ENCODE data around the gene DNAI2. TPM values are rescaled to one million over a fixed set of nuclear protein-coding genes. Genes with fewer than 3 reads are reported as not detected.
A peak's percentile ranks its signal among the peaks of the same experiment; 100 is the strongest.
"Not testable (repeated sequence)": the region's sequence is repeated elsewhere in the genome, so short reads cannot be mapped to it uniquely, and the experiment has no call there.

DNAI2 gene
- total and polyA plus RNA-seq, 4 donors, result 0.69 to 7.4 (median 5.9) TPM

DNA sequence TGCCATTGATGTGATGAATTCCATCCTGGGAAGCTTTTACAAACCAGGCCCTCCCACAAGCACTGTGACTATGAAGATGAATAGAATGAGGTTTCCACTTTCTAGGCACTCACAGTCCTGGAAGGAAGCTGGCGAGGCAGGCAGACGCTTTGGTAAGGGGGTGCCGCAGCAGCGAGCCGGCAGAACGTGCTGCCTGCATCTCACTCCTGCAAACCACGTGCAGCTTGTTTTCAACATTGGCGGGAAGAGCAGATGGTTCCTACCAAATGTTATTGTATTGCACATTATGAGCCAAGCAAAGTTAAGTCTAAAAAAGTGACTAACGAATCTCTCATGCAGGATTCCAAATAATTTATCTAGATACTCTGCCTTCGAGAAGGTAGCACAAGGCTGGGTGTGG, 3.7 kb upstream of the DNAI2 start:
- H3K4me1 ChIP-seq (ENCODE audit: control insufficient read depth, insufficient read depth, low read length), result peaks cover 55% of the 10 kb centered on the region
- H3K9me3 ChIP-seq (ENCODE audit: control insufficient read depth, insufficient read depth, low read length), result no peaks in the 10 kb centered on the region
- H3K27ac ChIP-seq (ENCODE audit: low read depth, low read length), result no peak overlapping the region
- no peaks in the 10 kb centered on the region for H3K36me3 ChIP-seq (ENCODE audit: control insufficient read depth, insufficient read depth, low read length)
- H3K4me3 ChIP-seq (ENCODE audit: low read depth, low read length), result no peak overlapping the region
- 44% methylated on average over 6 of the region's 10 CpGs for WGBS (ENCODE audit: insufficient coverage)
- peak in 2 of 6 donors; percentile 73 to 92 for DNase-seq (ENCODE audit: low read depth in 4 of 6, low spot score in 6 of 6)
- no peaks in the 10 kb centered on the region for H3K27me3 ChIP-seq (ENCODE audit: control insufficient read depth, insufficient read depth, low read length)

DNA sequence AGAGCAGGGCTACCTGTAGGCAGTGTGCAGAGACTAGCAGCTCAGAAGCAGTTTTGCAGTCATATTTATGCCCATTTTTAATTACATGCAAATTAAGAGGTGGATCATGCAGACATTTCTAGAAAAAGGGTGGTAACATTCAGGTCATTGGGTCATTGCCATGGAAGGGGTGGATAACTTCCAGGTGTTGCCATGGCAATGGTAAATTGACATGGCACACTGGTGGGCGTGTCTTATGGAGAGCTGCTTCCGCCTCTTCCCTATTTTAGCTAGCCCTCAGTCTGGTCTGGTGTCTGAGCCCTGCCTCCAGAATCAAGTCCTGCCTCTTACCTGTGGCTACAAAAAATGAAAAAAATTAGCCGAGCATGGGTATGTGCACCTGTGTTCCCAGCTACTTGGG, 2.8 kb upstream of the DNAI2 start:
- Histone ChIP-seq H3K4me1 (ENCODE audit: control insufficient read depth, insufficient read depth, low read length) (peaks cover 64% of the 10 kb centered on the region), H3K4me3 (ENCODE audit: low read depth, low read length) (no peak overlapping the region), H3K27me3 (ENCODE audit: control insufficient read depth, insufficient read depth, low read length) (no peaks in the 10 kb centered on the region), H3K9me3 (ENCODE audit: control insufficient read depth, insufficient read depth, low read length) (no peaks in the 10 kb centered on the region), H3K36me3 (ENCODE audit: control insufficient read depth, insufficient read depth, low read length) (no peaks in the 10 kb centered on the region), H3K27ac (ENCODE audit: low read depth, low read length) (peak overlapping the region; percentile 67)
- 60% methylated on average over 2 of the region's 3 CpGs for WGBS (ENCODE audit: insufficient coverage)
- DNase-seq (ENCODE audit: low read depth in 4 of 6, low spot score in 6 of 6), result peak in 1 of 6 donors; percentile 53

DNA sequence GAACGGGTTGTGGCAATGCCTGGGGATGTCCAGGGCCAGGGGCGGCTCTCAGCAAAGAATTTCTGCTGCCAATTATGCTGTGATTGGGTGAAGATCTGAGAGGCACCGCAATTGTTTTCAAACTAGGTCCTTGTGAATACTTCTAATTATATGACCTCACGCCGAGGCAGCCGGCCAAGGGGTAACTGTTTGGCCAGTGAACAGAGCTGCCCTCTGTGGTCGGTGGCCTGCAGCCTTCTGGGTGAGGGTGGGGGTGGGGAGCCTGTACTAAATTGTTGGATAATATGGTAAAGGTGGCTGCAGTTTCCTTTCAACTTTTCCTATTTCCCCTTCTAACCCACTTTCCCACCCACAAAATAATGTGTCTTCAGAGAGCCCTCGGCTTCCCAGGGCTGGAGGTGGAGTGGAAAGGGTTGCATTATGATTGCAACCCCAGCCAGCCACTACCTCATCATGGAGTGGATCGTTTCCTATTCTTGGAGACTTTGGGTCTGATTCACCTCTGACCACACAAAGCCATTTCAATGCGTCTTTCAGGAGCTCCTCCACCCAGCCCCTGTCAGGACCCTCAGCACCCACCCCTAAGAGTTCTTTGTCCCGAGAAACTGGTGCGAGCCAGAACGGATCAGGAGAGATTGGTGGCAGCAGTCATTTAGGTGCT, 2.0 kb upstream of the DNAI2 start:
- H3K4me1 ChIP-seq (ENCODE audit: control insufficient read depth, insufficient read depth, low read length), result peaks cover 72% of the 10 kb centered on the region
- H3K4me3 ChIP-seq (ENCODE audit: low read depth, low read length), result no peak overlapping the region
- no peaks in the 10 kb centered on the region for H3K27me3 ChIP-seq (ENCODE audit: control insufficient read depth, insufficient read depth, low read length)
- WGBS (ENCODE audit: insufficient coverage), result 59% methylated on average over 4 of the region's 13 CpGs
- no peaks in the 10 kb centered on the region for H3K9me3 ChIP-seq (ENCODE audit: control insufficient read depth, insufficient read depth, low read length)
- peak overlapping the region; percentile 83 for H3K27ac ChIP-seq (ENCODE audit: low read depth, low read length)
- H3K36me3 ChIP-seq (ENCODE audit: control insufficient read depth, insufficient read depth, low read length), result no peaks in the 10 kb centered on the region
- DNase-seq (ENCODE audit: low read depth in 4 of 6, low spot score in 6 of 6), result peak in 3 of 6 donors; percentile 47 to 81 (median 67)

DNA sequence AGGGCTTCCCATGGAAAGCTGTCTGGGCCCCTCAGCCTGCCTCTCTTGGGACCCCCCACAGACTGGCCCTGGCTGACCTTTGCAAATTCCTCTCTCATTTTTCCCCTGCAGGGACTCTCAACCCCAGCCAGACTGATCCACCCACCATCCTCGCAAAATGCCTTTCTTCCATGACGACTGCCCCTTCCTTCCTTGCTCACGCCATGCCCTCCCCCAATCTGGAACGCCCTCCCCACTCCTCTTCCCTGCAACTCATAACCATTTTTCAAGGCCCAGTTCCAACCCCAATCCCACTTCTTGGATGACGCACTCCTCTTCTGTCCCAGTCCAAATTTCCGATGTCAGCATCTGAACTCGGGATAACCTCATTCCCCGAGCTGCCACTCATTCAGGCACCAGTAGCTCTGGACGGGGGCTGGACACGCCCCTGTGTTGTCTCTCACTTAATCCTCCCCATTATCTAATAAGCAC, 1.3 kb upstream of the DNAI2 start:
- Histone ChIP-seq H3K27ac (ENCODE audit: low read depth, low read length) (peak overlapping the region; percentile 83), H3K9me3 (ENCODE audit: control insufficient read depth, insufficient read depth, low read length) (no peaks in the 10 kb centered on the region), H3K4me3 (ENCODE audit: low read depth, low read length) (no peak overlapping the region), H3K36me3 (ENCODE audit: control insufficient read depth, insufficient read depth, low read length) (no peaks in the 10 kb centered on the region), H3K27me3 (ENCODE audit: control insufficient read depth, insufficient read depth, low read length) (no peaks in the 10 kb centered on the region), H3K4me1 (ENCODE audit: control insufficient read depth, insufficient read depth, low read length) (peaks cover 79% of the 10 kb centered on the region)
- WGBS (ENCODE audit: insufficient coverage), result 73% methylated on average over 8 of the region's 10 CpGs
- DNase-seq (ENCODE audit: low read depth in 4 of 6, low spot score in 6 of 6), result peak in 1 of 6 donors; percentile 63

DNA sequence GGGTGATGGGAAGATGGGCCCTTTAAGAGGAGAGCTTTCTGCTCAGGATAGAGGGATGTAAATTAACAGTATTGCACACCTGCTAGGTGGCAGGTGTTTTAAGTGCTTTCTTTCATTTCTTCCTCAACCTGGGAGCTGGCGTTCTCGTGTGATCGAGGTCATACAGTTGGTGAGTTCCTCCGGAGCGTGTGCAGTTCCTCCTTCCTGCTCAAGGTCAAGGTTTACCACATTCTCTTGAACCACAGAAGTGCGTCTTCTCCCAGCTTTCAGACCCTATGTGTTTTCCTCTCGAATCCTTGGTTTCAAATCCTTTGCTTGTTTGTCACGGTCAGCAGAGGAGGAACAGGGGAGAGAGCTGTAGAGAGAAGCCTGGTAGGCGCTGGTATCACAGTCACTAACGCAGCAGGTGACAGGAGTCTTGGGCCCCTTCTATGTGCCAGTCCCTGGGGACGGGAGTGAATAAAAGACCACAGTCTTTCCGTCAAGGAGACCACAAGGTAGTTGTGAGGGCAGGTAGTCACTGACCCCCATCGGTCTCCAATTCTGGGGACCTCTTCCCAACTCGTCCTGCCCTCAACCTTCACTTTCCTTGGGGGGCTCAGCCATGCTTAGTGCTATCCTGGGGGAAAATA, 791 bp downstream of the DNAI2 start:
- 63% methylated on average over 10 of the region's 14 CpGs for WGBS (ENCODE audit: insufficient coverage)
- peak overlapping the region; percentile 7 for H3K4me3 ChIP-seq (ENCODE audit: low read depth, low read length)

DNA sequence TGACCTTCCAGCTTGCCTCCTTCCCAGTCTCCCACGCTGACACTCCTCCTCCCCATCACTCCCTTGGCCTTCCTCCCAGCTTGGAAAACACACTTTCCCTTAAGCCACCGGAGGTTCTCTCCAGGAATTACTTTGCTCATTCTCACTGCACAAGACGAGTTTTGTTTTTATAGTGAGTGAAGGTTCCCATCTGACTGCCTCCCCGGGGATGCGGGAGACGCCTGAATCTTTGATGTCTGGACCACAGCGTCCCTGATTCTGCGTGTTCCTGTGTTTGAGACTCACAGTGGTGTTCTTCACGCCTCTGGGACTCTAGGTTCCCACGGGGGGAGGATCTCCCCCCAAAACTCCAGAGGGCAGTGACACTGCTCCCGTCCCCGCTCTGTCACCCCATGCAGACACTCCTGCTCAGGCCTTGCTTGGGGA, 2.0 kb downstream of the DNAI2 start:
- Histone ChIP-seq H3K36me3 (ENCODE audit: control insufficient read depth, insufficient read depth, low read length) (no peaks in the 10 kb centered on the region), H3K4me3 (ENCODE audit: low read depth, low read length) (no peak overlapping the region), H3K4me1 (ENCODE audit: control insufficient read depth, insufficient read depth, low read length) (peaks cover 67% of the 10 kb centered on the region), H3K27me3 (ENCODE audit: control insufficient read depth, insufficient read depth, low read length) (no peaks in the 10 kb centered on the region), H3K9me3 (ENCODE audit: control insufficient read depth, insufficient read depth, low read length) (no peaks in the 10 kb centered on the region), H3K27ac (ENCODE audit: low read depth, low read length) (peak overlapping the region; percentile 93)
- 27% methylated on average over 10 of the region's 12 CpGs for WGBS (ENCODE audit: insufficient coverage)
- peak in 3 of 6 donors; percentile 43 to 88 (median 58) for DNase-seq (ENCODE audit: low read depth in 4 of 6, low spot score in 6 of 6)

More for the DNA sequence above, 791 bp downstream of the DNAI2 start:
- Histone ChIP-seq H3K27ac (ENCODE audit: low read depth, low read length) (peak overlapping the region; percentile 93), H3K4me1 (ENCODE audit: control insufficient read depth, insufficient read depth, low read length) (peaks cover 78% of the 10 kb centered on the region), H3K27me3 (ENCODE audit: control insufficient read depth, insufficient read depth, low read length) (no peaks in the 10 kb centered on the region), H3K36me3 (ENCODE audit: control insufficient read depth, insufficient read depth, low read length) (no peaks in the 10 kb centered on the region), H3K9me3 (ENCODE audit: control insufficient read depth, insufficient read depth, low read length) (no peaks in the 10 kb centered on the region)
- no peak for DNase-seq (ENCODE audit: low read depth in 4 of 6, low spot score in 6 of 6)

DNA sequence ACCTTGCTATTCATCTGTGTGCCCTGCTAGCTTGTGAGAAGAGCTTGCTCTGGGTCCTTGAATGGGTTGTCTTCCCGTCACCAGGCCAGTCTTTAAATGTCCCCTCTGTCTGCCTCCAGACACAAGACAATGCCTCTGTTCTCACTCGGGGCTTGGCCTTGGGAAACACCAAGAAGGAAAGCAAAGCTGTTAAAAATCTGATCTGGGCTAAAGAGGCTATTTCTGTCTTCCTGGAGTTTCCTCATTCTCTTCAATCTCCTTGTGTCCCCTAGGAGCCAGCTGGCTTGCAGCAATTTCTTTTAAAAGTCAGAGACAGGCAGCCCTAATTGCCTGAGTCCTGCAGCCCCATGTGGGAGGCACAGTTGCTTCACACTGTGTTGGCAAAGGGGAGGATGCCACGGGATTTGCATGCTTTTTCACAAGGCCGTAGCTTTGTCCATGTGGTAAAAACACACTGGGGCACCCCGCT, 2.5 kb downstream of the DNAI2 start:
- Histone ChIP-seq H3K9me3 (ENCODE audit: control insufficient read depth, insufficient read depth, low read length) (no peaks in the 10 kb centered on the region), H3K36me3 (ENCODE audit: control insufficient read depth, insufficient read depth, low read length) (no peaks in the 10 kb centered on the region), H3K4me1 (ENCODE audit: control insufficient read depth, insufficient read depth, low read length) (peaks cover 62% of the 10 kb centered on the region), H3K4me3 (ENCODE audit: low read depth, low read length) (no peak overlapping the region), H3K27ac (ENCODE audit: low read depth, low read length) (peak overlapping the region; percentile 93), H3K27me3 (ENCODE audit: control insufficient read depth, insufficient read depth, low read length) (no peaks in the 10 kb centered on the region)
- DNase-seq (ENCODE audit: low read depth in 4 of 6, low spot score in 6 of 6), result peak in 4 of 6 donors; percentile 56 to 91 (median 75)
- WGBS (ENCODE audit: insufficient coverage), result 29% methylated on average over 4 of the region's 5 CpGs

DNA sequence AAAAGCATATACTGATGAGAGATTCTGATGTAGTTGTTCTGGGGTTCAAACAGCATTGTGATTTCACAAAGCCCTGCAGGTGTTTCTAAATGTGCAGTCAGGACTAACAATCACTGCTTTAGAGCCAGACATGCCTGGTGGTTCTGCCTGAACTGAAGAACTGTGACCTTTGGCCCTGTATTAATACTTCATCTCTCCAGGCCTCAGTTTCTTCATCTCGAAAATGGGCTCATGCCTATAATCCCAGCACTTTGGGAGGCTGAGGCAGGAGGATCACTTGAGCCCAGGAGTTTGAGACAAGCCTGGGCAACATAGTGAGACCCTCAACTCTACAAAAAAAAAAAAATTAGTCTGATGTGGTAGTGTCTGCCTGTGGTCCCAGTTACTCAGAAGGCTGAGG, 3.9 kb downstream of the DNAI2 start:
- DNase-seq (ENCODE audit: low read depth in 4 of 6, low spot score in 6 of 6), result no peak
- peak overlapping the region; percentile 93 for H3K27ac ChIP-seq (ENCODE audit: low read depth, low read length)
- no CpG with 5 or more reads among the region's 1 CpG for WGBS (ENCODE audit: insufficient coverage)

DNA sequence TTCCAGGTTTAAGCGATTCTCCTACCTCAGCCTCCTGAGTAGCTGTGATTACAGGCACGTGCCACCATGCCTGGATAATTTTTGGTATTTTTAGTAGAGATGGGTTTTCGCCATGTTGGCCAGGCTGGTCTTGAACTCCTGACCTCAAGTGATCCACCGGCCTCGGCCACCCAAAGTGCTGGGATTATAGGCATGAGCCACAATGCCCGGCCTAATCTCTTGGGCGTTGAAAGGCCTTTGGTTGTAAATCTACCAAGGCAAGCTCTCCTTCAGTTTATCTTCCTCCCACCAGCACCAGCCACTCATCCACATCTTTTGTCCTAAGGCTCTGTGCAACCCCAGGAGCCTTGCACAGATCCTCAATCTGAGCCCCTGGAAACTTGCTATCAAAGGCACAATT, 5.6 kb downstream of the DNAI2 start:
- H3K4me1 ChIP-seq (ENCODE audit: control insufficient read depth, insufficient read depth, low read length), result peaks cover 32% of the 10 kb centered on the region
- H3K27me3 ChIP-seq (ENCODE audit: control insufficient read depth, insufficient read depth, low read length); H3K36me3 ChIP-seq (ENCODE audit: control insufficient read depth, insufficient read depth, low read length); H3K27ac ChIP-seq (ENCODE audit: low read depth, low read length); H3K9me3 ChIP-seq (ENCODE audit: control insufficient read depth, insufficient read depth, low read length); DNase-seq (ENCODE audit: low read depth in 4 of 6, low spot score in 6 of 6); H3K4me3 ChIP-seq (ENCODE audit: low read depth, low read length): not testable (repeated sequence)
- WGBS (ENCODE audit: insufficient coverage), result 90% methylated on average over 5 of the region's 7 CpGs

More for the DNA sequence above, 3.9 kb downstream of the DNAI2 start:
- H3K4me3 ChIP-seq (ENCODE audit: low read depth, low read length), result no peak overlapping the region
- no peaks in the 10 kb centered on the region for H3K9me3 ChIP-seq (ENCODE audit: control insufficient read depth, insufficient read depth, low read length)
- H3K27me3 ChIP-seq (ENCODE audit: control insufficient read depth, insufficient read depth, low read length), result no peaks in the 10 kb centered on the region
- peaks cover 48% of the 10 kb centered on the region for H3K4me1 ChIP-seq (ENCODE audit: control insufficient read depth, insufficient read depth, low read length)
- no peaks in the 10 kb centered on the region for H3K36me3 ChIP-seq (ENCODE audit: control insufficient read depth, insufficient read depth, low read length)

Data from spinal cord (tissue), 10 donors.